NCI-H524 treated with DMSO at 0.1 percent for 48 hours (cell line): Measurements from ENCODE around the gene RTL10.

Experiments used
- DNase-seq: peaks from one replicate; lab custom pipeline; 2025; lab: John Stamatoyannopoulos, UW

Gene RTL10

DNA sequence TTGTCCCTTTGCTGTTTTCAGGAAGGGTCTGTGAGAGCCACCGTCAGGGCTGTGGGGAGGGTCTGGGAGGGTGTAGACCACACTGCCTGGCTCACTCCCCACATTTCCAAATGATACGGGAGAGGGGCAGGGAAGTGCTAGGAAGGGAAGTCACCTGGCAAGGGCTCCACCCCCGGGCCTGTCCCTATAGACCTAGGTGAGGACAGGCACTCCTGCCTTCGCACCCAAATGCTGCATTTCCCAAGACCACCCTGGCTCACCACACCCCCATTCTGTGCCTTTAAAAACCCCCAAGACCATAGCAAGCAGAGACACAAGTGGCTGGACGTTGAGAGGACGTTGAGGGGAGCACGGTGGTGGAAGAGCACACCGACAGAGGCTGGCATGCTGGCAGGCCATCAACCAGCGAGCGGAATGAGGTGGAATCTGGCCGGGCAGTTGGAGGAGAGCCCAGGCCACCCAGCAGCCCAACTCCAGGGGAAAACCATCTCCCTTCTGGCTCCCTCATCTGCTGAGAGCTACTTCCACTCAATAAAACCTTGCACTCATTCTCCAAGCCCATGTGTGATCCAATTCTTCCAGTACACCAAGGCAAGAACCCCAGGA is 45.7 kb downstream of the RTL10 start:
- DNase-seq = no peak

DNA sequence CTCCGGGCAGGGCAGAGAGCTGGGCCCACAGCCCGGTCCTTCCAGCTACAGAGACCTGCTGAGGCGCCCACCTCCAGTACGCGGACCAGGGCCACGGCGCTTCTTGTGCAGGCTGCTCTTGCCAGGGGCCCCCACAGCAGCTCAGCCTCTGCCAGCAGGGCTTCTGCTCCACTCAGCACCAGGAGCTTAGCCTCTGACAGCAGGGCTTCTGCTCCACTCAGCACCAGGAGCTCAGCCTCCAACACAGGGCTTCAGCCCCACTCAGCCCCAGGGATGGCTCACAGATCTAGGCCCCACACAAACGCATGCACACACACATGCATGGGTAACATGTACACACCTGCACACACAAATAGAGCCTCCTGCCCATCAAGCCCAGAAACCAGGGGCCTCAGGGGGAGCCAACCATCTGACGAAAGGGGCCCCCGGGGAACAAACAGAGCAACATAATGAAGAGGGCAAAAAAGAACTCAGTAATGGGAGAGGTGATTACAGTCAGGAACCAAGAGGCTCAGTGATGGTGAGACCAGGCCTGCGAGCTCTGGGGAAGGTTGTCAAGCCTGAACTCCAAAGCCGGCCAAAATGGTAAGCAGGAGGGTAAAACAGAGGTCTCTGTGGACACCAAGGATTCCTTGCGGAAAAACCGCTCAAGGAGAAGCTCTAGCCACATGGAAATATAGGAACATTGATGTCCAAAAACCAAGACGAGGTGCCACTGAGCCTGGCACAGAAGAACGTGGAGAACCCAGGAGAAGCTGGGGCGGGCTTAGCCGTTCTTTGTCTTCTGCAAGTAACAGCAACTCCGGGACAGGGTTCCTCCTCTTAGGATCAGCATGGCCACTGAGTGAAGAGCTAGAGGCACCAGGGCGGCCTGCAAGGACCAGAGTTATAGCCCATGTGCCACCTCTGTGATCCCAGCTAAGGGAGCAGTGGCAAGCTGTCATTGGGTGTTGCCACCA is 46.5 kb downstream of the RTL10 start:
- DNase-seq = no peak

DNA sequence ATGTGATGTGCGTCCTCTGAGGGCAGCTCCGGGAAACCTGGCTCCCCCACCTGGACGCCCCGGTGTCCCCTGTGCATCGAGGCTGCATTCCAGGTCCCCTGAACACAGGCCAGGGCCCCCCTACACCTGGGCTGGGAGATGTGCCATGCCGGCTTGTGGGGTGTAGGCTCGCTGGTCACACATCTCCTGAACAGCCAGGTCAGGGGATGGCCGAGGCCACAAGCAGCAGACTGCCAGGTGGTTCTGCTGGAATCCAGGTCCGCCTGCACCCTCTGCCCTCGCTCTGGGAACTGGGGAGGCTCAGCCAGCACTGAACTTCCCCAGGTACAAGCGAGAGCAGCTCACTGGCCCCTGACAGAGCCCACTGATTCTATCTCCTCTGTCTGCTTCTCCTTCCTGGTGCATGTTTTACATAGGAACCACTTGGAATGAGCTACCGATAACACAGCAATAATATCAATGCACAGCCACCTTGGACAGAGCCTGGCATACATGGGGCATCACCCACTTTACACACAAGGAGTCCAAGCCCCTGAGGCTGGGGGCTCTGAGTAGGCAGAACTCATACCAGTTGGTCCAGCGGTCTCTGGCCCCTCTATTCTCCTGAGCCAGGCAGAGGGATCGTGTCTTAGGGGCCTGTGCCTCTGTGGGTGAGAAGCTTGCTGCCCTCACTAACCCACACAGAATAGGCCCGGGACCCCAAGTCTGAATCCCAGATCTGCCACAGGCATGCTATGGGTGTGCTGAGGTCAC is 47.3 kb downstream of the RTL10 start:
- no peak for DNase-seq

DNA sequence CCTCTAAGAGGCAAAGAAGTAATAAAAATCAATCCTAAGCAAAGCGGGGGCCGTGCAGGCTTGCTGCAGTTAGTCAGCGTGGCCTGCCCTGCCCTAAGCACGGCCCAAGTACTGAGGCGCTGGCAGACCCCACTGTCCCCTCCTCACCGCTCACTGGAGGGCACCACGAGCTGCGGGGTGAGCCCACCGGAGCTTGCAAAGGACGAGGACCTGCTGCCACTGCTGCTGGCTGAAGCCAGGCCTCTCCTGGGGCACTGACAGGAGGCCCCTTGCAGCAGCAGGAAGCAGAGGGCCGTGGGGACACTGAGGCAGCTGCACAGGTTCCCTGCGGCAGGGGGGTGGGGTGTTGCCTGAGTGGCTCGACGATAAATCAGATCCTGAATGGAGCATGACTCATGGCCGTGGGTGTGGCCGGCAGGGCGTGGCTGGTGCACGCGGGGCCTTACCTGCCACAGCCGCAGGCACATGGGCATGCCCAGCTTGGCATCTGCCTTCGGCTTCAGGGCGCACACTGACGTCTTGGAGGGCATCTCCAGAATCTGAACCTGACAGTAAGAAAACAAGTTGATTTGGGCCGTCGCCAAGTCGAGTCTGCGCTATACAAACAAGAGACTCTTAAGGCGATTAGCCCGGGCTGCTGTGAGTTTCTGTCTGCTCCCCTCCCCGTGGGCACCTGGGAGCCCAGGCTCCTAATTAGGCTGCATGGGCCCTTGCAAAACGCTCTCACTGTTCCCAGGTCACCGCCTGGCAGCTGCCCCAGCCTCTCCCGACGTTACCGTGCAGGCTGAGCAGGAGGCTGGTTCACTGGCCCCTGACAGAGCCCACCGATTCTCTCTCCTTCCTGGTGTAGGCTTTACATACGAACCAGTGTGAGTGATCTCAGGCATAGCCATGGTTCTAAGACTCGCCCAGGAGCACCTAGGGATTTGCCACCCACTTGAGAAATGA is 48.2 kb downstream of the RTL10 start:
- DNase-seq = peak; percentile 91

DNA sequence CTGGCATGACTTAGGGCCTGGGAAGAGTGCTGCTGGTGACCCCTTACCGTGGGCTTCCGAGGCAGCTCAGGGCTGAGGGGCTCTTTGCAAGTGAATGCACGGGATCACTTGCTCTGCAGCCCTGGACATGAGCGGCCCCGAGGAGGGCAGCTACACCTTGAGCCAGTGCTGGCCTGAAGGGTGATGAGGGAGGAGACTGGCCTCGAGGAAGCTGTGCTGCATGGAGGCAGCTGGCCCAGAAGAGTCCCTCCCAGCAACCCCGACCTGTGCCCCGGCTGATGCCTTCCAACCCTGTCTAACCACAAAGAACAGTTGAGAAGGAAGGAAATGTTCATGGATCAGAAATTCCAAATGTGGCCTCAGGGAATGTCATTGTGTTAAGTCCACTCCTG is 48.9 kb downstream of the RTL10 start:
- no peak for DNase-seq
